Daoy (cell line): ENCODE results near the gene OAF. TPM values are rescaled to one million over a fixed set of nuclear protein-coding genes. Genes with fewer than 3 reads are reported as not detected.
"Not testable (repeated sequence)": the region's sequence is repeated elsewhere in the genome, so short reads cannot be mapped to it uniquely, and the experiment has no call there.

Experiments
- DNase-seq: peaks from one replicate; pipeline ENCODE4 v3.0.0-alpha.2; 2015; ENCODE audit warnings: low read depth
- total RNA-seq: library from RNA; depleted of rRNA; stranded (reverse); fragments of >200 nt; shearing (Covaris generic); gene quantifications from 2 replicates; pipeline ENCODE4 v1.2.3, GENCODE V29; 2014; rRNA removed

OAF gene
- 57.1 and 62.2 TPM in 2 replicates for total RNA-seq

GRCh38 chr11:120210626-120211521 lies at the start of gene OAF:
OAF (plus strand) TSS chr11:120211032; CDS start chr11:120211280, 248 bp downstream.
- peak; percentile 83 for DNase-seq

- no peak for DNase-seq
Measured at GRCh38 chr11:120167659-120168058, 43.2 kb upstream of the OAF start.

- no peak for DNase-seq
Measured at GRCh38 chr11:120168108-120168959, 42.5 kb upstream of the OAF start.

- DNase-seq, result peak; percentile 82
Measured at GRCh38 chr11:120168960-120169681, 41.7 kb upstream of the OAF start.

GRCh38 chr11:120169981-120170698 lies 40.7 kb upstream of the OAF start:
- DNase-seq, result no peak

- DNase-seq, result no peak
Measured at GRCh38 chr11:120170741-120171261, 40.0 kb upstream of the OAF start.

- peak; percentile 70 for DNase-seq
Measured at GRCh38 chr11:120172054-120172911, 38.5 kb upstream of the OAF start.

- no peak for DNase-seq
Measured at GRCh38 chr11:120173019-120173705, 37.7 kb upstream of the OAF start.

GRCh38 chr11:120173807-120174206 lies 37.0 kb upstream of the OAF start:
- DNase-seq, result no peak

GRCh38 chr11:120174866-120175265 lies 36.0 kb upstream of the OAF start:
- no peak for DNase-seq

- DNase-seq, result no peak
Measured at GRCh38 chr11:120178561-120179056, 32.2 kb upstream of the OAF start.

- no peak for DNase-seq
Measured at GRCh38 chr11:120179057-120179672, 31.7 kb upstream of the OAF start.

GRCh38 chr11:120180063-120180462 lies 30.8 kb upstream of the OAF start:
- not testable (repeated sequence) for DNase-seq

- peak; percentile 63 for DNase-seq
Measured at GRCh38 chr11:120180551-120181232, 30.1 kb upstream of the OAF start.

- DNase-seq, result no peak
Measured at GRCh38 chr11:120181376-120181975, 29.4 kb upstream of the OAF start.

GRCh38 chr11:120182372-120182771 lies 28.5 kb upstream of the OAF start:
- no peak for DNase-seq

GRCh38 chr11:120182790-120183491 lies 27.9 kb upstream of the OAF start:
- DNase-seq, result peak; percentile 19
